ENCODE measurements around the gene TEX264. TPM values are rescaled to one million over a fixed set of nuclear protein-coding genes. Genes with fewer than 3 reads are reported as not detected.

Gene TEX264
- total and polyA plus RNA-seq, 2 donors (not counting 1 experiment from before 2014, with no cell fraction given), result 34.3 to 51.0 TPM

- H3K9ac ChIP-seq (ENCODE audit: insufficient read depth, low read length), result no peak overlapping the region
- no peak overlapping the region for H3K4me3 ChIP-seq (replicated peaks in 1 of 4; ENCODE audit: control extremely low read depth in 1 of 4, insufficient read depth in 1 of 4, low read depth in 3 of 4, low read length in 4 of 4)
- TF ChIP-seq EZH2 (IDR thresholded peaks at IDR 0.05; ENCODE audit: low read length, missing control alignments) (no peak), CTCF (conservative IDR thresholded peaks at IDR 0.05 in 1 of 2, IDR thresholded peaks at IDR 0.05 in 1 of 2; ENCODE audit: low read depth in 1 of 2, low read length in 2 of 2) (no peak)
- H3K36me3 ChIP-seq (ENCODE audit: control insufficient read depth, insufficient read depth, low read length), result no peaks in the 10 kb centered on the region
- H2AFZ ChIP-seq (ENCODE audit: low read length), result no peak overlapping the region
- H3K4me2 ChIP-seq (ENCODE audit: extremely low read depth, insufficient read depth, low read length), result no peak overlapping the region
- H3K27me3 ChIP-seq (ENCODE audit: control insufficient read depth, insufficient read depth, low read length), result no peaks in the 10 kb centered on the region
- H3K4me1 ChIP-seq (ENCODE audit: control insufficient read depth, extremely low read depth, insufficient read depth, low read length), result no peaks in the 10 kb centered on the region
- H3K27ac ChIP-seq (ENCODE audit: insufficient read depth, low read length), result no peak overlapping the region
- DNase-seq (ENCODE audit: low read depth in 2 of 2), result no peak
- H3K79me2 ChIP-seq (ENCODE audit: control insufficient read depth, insufficient read depth, low read length), result no peaks in the 10 kb centered on the region
- H3K9me3 ChIP-seq (ENCODE audit: control insufficient read depth, insufficient read depth, low read depth, low read length), result no peaks in the 10 kb centered on the region
- H4K20me1 ChIP-seq (ENCODE audit: control insufficient read depth, extremely low read depth, insufficient read depth, low read length), result no peaks in the 10 kb centered on the region
These were observed 46.4 kb downstream of the TEX264 start for GRCh38 chr3:51717446-51717845.

DNA sequence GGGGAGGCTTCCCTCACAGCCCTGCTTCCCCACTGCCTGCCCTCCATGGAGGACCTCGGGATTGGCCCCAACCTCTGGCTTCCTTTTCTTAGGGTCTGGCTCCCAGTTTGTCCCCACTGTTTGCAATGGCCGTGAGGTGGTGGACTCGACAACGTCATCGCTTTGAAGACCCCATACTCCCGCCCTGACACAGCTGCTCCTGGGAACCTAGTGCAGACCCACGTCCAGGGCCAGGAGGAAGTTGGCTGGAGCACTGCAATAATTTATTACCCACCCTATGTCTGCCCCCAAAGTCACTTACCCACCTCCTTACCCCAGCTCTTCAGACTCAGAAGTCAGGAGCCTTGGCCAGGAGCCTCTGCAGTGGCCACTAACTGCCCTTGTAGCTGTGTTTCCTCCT is 46.9 kb downstream of the TEX264 start:
- Histone ChIP-seq H3K79me2 (ENCODE audit: control insufficient read depth, insufficient read depth, low read length) (no peaks in the 10 kb centered on the region), H3K36me3 (ENCODE audit: control insufficient read depth, insufficient read depth, low read length) (no peaks in the 10 kb centered on the region)
- no peak for DNase-seq (ENCODE audit: low read depth in 2 of 2)

More for the DNA sequence above, 46.9 kb downstream of the TEX264 start:
- no peak overlapping the region for H2AFZ ChIP-seq (ENCODE audit: low read length)
- no peak overlapping the region for H3K9ac ChIP-seq (ENCODE audit: insufficient read depth, low read length)
- TF ChIP-seq CTCF (conservative IDR thresholded peaks at IDR 0.05 in 1 of 2, IDR thresholded peaks at IDR 0.05 in 1 of 2; ENCODE audit: low read depth in 1 of 2, low read length in 2 of 2) (no peak), EZH2 (IDR thresholded peaks at IDR 0.05; ENCODE audit: low read length, missing control alignments) (no peak)
- H3K27ac ChIP-seq (ENCODE audit: insufficient read depth, low read length), result no peak overlapping the region
- no peaks in the 10 kb centered on the region for H3K9me3 ChIP-seq (ENCODE audit: control insufficient read depth, insufficient read depth, low read depth, low read length)
- H3K4me3 ChIP-seq (replicated peaks in 1 of 4; ENCODE audit: control extremely low read depth in 1 of 4, insufficient read depth in 1 of 4, low read depth in 3 of 4, low read length in 4 of 4), result no peak overlapping the region
- no peaks in the 10 kb centered on the region for H4K20me1 ChIP-seq (ENCODE audit: control insufficient read depth, extremely low read depth, insufficient read depth, low read length)
- no peaks in the 10 kb centered on the region for H3K4me1 ChIP-seq (ENCODE audit: control insufficient read depth, extremely low read depth, insufficient read depth, low read length)
- no peak overlapping the region for H3K4me2 ChIP-seq (ENCODE audit: extremely low read depth, insufficient read depth, low read length)
- no peaks in the 10 kb centered on the region for H3K27me3 ChIP-seq (ENCODE audit: control insufficient read depth, insufficient read depth, low read length)

All from fibroblast of lung (primary cell).